Rectal smooth muscle tissue (tissue), 1 donor: ENCODE data around the gene BANF1.
A peak's percentile ranks its signal among the peaks of the same experiment; 100 is the strongest.

Experiments
- H3K27ac ChIP-seq: one replicate; pipeline ENCODE4 v1.7.0; 2013; ENCODE audit warnings: low read depth, low read length, inconsistent platforms
- H3K27me3 ChIP-seq: one replicate; pipeline ENCODE4 v1.7.0; 2013; ENCODE audit warnings: low read length; ENCODE audit not compliant: control insufficient read depth, insufficient read depth
- H3K36me3 ChIP-seq: one replicate; pipeline ENCODE4 v1.7.0; 2013; ENCODE audit warnings: low read length; ENCODE audit not compliant: control insufficient read depth, insufficient read depth
- H3K4me1 ChIP-seq: one replicate; pipeline ENCODE4 v1.7.0; 2013; ENCODE audit warnings: low read length; ENCODE audit not compliant: control insufficient read depth, insufficient read depth
- H3K4me3 ChIP-seq: one replicate; pipeline ENCODE4 v1.7.0; 2013; ENCODE audit warnings: low read length
- H3K9ac ChIP-seq: one replicate; pipeline ENCODE4 v1.7.0; 2013; ENCODE audit warnings: low read length

The BANF1 gene, protein sequence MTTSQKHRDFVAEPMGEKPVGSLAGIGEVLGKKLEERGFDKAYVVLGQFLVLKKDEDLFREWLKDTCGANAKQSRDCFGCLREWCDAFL

GRCh38 chr11:66001942-66002647, at the start of gene BANF1, which contains the start of gene EIF1AD:
TSS of gene BANF1 (plus strand) at chr11:66002503. CDS start at chr11:66003251, 748 bp downstream.
TSS of gene EIF1AD (minus strand) at chr11:66002157. CDS start at chr11:66000389, 1,768 bp downstream.
- Histone ChIP-seq H3K27me3 (no peaks in the 10 kb centered on the region), H3K36me3 (peaks cover 39% of the 10 kb centered on the region), H3K4me1 (peaks cover 10% of the 10 kb centered on the region), H3K27ac (peak within 1 kb of the TSS; percentile 86), H3K4me3 (peak within 1 kb of the TSS; percentile 97), H3K9ac (peak within 1 kb of the TSS; percentile 76)

- Histone ChIP-seq H3K36me3 (no peaks in the 10 kb centered on the region), H3K27me3 (no peaks in the 10 kb centered on the region), H3K4me3 (no peak overlapping the region), H3K4me1 (no peaks in the 10 kb centered on the region), H3K27ac (no peak overlapping the region), H3K9ac (no peak overlapping the region)
These were observed 48.8 kb upstream of the BANF1 start for GRCh38 chr11:65953471-65953870.

DNA sequence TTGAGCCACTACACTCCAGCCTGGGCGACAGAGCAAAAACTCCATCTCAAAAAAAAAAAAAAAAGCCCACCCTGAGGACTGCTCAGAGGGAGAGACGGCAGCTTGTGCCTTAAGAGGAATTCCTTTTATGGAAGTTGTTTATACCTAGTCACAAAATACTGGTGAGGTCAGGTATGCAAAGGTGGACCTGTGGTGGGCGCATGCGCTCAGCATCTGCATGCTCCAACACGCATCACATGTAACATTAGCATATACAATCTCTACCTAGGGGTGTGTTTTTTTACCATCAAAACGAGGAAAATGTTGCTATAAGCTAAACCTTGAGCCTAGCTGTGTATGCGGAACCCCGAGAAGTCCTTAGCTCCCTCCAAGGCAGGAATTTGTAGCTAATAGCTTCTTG, 47.5 kb upstream of the BANF1 start:
- Histone ChIP-seq H3K36me3 (no peaks in the 10 kb centered on the region), H3K4me1 (no peaks in the 10 kb centered on the region), H3K27me3 (no peaks in the 10 kb centered on the region), H3K4me3 (no peak overlapping the region), H3K9ac (no peak overlapping the region), H3K27ac (no peak overlapping the region)

DNA sequence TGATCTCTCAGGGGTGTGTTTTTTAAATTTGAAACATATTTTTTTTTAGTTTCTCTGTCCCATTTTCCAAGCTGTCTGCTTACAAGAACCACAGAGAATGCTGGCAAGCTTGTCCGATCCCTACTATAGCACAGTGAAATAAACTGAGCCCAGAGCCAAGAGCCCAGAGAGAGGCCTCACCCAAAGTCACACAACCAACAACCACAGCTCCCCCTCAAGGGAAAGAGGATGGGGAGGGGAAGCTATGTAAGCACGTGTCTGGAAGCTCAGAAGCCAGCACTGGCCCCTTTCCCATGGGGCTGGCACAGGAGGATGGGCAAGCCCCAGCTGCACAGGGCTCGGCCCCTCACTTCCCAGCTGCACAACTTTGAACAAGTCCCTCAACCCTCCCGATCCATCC, 44.0 kb upstream of the BANF1 start:
- no peaks in the 10 kb centered on the region for H3K36me3 ChIP-seq
- no peak overlapping the region for H3K27ac ChIP-seq
- H3K4me3 ChIP-seq: no peak overlapping the region
- H3K27me3 ChIP-seq: no peaks in the 10 kb centered on the region
- peaks cover 11% of the 10 kb centered on the region for H3K4me1 ChIP-seq
- H3K9ac ChIP-seq: no peak overlapping the region

- Histone ChIP-seq H3K9ac (no peak overlapping the region), H3K4me3 (no peak overlapping the region), H3K36me3 (peaks cover 1% of the 10 kb centered on the region), H3K27ac (no peak overlapping the region), H3K4me1 (peaks cover 13% of the 10 kb centered on the region), H3K27me3 (no peaks in the 10 kb centered on the region)
These were observed 43.4 kb upstream of the BANF1 start for GRCh38 chr11:65958774-65959420.

DNA sequence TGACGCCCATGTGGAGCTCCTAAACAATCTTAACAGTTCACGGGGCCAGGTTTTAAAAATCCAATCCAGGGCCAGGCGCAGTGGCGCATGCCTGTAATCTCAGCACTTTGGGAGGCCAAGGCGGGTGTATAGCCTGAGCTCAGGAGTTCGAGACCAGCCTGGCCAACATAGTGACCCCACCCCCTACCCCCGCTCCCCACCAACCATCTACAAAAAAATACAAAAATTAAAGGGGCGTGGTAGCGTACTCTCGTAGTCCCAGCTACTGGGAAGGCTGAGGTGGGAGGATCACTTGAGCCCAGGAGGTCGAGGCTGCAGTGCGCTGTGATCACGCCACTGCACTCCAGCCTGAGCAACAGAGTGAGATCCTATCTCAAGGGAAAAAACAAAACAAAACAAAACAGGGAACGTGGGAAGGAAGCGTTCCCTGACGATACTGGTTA, 41.5 kb upstream of the BANF1 start:
- Histone ChIP-seq H3K9ac (peak overlapping the region; percentile 78), H3K4me3 (peak overlapping the region; percentile 94), H3K36me3 (peaks cover 20% of the 10 kb centered on the region), H3K4me1 (peaks cover 14% of the 10 kb centered on the region), H3K27me3 (no peaks in the 10 kb centered on the region), H3K27ac (peak overlapping the region; percentile 94)

DNA sequence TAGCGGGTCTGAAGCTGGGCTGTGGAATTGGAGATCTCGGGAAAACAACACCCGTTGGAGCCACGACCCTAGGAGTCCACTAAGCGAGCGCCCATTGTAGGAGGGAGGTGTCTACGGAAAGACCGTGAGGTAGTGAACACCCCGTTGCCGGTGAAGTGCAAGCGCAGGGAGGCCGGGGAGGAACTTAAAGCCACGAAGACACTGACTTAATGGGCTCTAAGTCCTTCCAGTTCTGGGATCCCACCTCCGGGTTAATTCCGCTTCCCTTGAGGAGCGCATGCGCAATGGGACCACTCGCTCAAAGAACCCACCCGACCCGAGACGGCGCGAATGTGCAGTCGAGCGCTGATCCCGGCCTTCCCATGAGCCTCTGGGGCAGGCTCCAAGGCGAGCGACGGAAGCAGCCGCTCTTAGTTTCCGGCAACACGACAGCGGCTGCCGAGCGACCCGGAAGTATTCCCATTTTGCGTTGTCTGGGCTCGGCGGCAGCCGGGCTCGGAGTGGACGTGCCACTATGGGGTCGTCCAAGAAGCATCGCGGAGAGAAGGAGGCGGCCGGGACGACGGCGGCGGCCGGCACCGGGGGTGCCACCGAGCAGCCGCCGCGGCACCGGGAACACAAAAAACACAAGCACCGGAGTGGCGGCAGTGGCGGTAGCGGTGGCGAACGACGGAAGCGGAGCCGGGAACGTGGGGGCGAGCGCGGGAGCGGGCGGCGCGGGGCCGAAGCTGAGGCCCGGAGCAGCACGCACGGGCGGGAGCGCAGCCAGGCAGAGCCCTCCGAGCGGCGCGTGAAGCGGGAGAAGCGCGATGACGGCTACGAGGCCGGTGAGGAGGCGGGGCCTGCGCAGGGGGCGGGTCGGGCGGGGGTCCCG, 40.8 kb upstream of the BANF1 start, which contains the start of gene SART1:
SART1 (plus strand) TSS at position 468 of the 874 bp plus-strand sequence; CDS start at position 515, 47 bp downstream.
- no peaks in the 10 kb centered on the region for H3K27me3 ChIP-seq
- H3K36me3 ChIP-seq: peaks cover 26% of the 10 kb centered on the region
- peaks cover 14% of the 10 kb centered on the region for H3K4me1 ChIP-seq
- peak within 1 kb of the TSS; percentile 94 for H3K4me3 ChIP-seq
- H3K9ac ChIP-seq: peak within 1 kb of the TSS; percentile 90
- H3K27ac ChIP-seq: peak within 1 kb of the TSS; percentile 94

DNA sequence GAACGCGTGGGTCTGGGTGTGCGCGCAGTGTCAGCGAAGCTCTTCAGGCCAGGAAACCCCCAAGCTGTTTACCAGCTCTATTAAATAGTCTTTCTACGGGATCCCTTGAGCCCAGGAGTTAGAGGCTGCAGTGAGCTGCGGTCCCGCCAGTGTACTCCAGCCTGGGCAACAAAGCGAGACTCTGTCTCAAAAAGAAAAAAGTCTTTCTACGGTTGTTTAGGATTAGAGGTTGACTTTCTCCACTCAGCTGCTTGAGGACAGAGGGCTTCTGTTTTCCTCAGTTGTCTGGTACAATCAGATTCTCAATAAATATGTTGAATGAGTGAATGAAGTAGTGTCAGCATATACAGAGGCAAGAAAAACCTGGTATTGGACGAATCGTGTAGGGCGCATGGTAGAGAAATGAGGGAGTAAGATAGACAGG, 40.1 kb upstream of the BANF1 start:
- H3K27ac ChIP-seq: peak overlapping the region; percentile 94
- peak overlapping the region; percentile 53 for H3K9ac ChIP-seq
- H3K27me3 ChIP-seq: no peaks in the 10 kb centered on the region
- H3K4me3 ChIP-seq: peak overlapping the region; percentile 94
- H3K4me1 ChIP-seq: peaks cover 14% of the 10 kb centered on the region
- H3K36me3 ChIP-seq: peaks cover 33% of the 10 kb centered on the region

DNA sequence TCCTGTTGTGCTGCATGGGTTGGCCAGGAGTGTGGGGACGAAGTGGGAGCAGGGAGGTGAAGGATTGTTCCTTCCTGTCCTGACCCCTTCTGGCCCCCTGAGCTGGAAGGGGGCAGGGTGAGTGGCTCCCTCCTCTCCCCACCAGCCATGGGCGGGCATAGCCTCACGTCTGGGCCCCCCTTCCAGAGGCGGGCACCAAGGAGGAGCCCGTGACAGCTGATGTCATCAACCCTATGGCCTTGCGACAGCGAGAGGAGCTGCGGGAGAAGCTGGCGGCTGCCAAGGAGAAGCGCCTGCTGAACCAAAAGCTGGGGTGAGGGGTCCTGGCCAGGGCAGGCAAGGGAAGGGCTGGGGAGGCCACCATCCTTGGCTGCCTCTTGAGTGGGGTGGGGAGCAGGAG, 37.4 kb upstream of the BANF1 start:
- Histone ChIP-seq H3K27me3 (no peaks in the 10 kb centered on the region), H3K9ac (no peak overlapping the region), H3K4me1 (peaks cover 14% of the 10 kb centered on the region), H3K36me3 (peaks cover 43% of the 10 kb centered on the region), H3K27ac (no peak overlapping the region), H3K4me3 (no peak overlapping the region)

- Histone ChIP-seq H3K36me3 (peaks cover 43% of the 10 kb centered on the region), H3K4me3 (no peak overlapping the region), H3K4me1 (peaks cover 14% of the 10 kb centered on the region), H3K27me3 (no peaks in the 10 kb centered on the region), H3K27ac (no peak overlapping the region), H3K9ac (no peak overlapping the region)
These were observed 36.1 kb upstream of the BANF1 start for GRCh38 chr11:65965986-65966762.

GRCh38 chr11:65967329-65967934, 34.9 kb upstream of the BANF1 start:
- no peak overlapping the region for H3K4me3 ChIP-seq
- H3K36me3 ChIP-seq: peaks cover 43% of the 10 kb centered on the region
- H3K27ac ChIP-seq: no peak overlapping the region
- H3K27me3 ChIP-seq: no peaks in the 10 kb centered on the region
- peaks cover 11% of the 10 kb centered on the region for H3K4me1 ChIP-seq
- H3K9ac ChIP-seq: no peak overlapping the region
